ENCODE data around the gene DEFB113. TPM values are rescaled to one million over a fixed set of nuclear protein-coding genes. Genes with fewer than 3 reads are reported as not detected.

The DEFB113 gene
- total and polyA plus RNA-seq, 12 donors = not detected

DNA sequence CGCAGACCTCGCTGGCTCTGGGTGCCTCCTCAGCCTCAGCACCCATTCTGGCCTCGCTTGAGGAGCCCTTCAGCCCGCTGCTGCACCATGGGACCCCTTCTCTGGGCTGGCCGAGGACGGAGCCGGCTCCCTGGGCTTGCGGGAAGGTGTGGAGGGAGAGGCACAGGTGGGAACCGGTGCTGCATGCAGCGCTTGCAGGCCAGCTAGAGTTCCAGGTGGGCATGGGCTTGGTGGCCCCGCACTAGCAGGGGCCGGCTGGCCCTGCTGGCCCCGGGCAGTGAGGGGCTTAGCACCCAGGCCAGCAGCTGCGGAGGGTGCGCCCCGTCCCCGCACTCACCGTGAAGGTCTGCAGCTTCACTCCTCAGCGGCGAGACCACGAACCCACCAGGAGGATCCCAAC is 35.9 kb downstream of the DEFB113 start:
- TF ChIP-seq, protein P1, sequence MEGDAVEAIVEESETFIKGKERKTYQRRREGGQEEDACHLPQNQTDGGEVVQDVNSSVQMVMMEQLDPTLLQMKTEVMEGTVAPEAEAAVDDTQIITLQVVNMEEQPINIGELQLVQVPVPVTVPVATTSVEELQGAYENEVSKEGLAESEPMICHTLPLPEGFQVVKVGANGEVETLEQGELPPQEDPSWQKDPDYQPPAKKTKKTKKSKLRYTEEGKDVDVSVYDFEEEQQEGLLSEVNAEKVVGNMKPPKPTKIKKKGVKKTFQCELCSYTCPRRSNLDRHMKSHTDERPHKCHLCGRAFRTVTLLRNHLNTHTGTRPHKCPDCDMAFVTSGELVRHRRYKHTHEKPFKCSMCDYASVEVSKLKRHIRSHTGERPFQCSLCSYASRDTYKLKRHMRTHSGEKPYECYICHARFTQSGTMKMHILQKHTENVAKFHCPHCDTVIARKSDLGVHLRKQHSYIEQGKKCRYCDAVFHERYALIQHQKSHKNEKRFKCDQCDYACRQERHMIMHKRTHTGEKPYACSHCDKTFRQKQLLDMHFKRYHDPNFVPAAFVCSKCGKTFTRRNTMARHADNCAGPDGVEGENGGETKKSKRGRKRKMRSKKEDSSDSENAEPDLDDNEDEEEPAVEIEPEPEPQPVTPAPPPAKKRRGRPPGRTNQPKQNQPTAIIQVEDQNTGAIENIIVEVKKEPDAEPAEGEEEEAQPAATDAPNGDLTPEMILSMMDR (IDR thresholded peaks at IDR 0.05) = no peak
- no peak for TF ChIP-seq POLR2A (IDR thresholded peaks at IDR 0.05)
- Histone ChIP-seq H3K36me3 (replicated peaks in 1 of 2) (no peaks in the 10 kb centered on the region), H3K4me3 (no peak overlapping the region), H3K4me1 (replicated peaks in 1 of 2) (no peaks in the 10 kb centered on the region), H3K27ac (no peak overlapping the region), H3K27me3 (no peaks in the 10 kb centered on the region), H3K9me3 (replicated peaks in 1 of 3) (no peaks in the 10 kb centered on the region)
- DNase-seq = no peak
- WGBS, 4 donors = 81 to 95% (median 93%) methylated on average over 2 to 21 of the region's 21 CpGs
- intact Hi-C loops (cut with DNase I) = no loop called here

DNA sequence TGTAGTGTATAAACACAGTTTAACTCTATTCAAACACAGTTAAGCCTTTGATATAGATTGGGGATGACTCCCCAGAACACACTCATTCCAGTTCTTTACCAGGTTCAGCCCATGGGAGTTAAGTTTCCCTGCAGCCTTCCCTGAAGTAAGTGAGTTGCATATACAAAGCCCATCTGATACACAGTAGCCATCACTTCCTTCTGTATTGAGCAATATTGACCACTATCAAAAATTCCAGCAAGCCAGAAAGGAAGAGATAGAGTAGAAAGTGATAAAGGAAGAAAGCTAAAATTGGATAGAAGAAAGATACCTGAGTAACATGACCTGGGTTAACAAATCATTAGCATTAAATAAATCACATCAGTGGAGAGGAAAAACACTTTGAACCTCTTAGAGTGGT is 40.1 kb downstream of the DEFB113 start:
- TF ChIP-seq, protein P1 (IDR thresholded peaks at IDR 0.05) = no peak
- no peak for TF ChIP-seq POLR2A (IDR thresholded peaks at IDR 0.05)
- no peak overlapping the region for H3K4me3 ChIP-seq
- H3K27me3 ChIP-seq = no peaks in the 10 kb centered on the region
- intact Hi-C loops (cut with DNase I) = no loop called here
- no peaks in the 10 kb centered on the region for H3K36me3 ChIP-seq (replicated peaks in 1 of 2)
- H3K9me3 ChIP-seq (replicated peaks in 1 of 3) = no peaks in the 10 kb centered on the region
- H3K27ac ChIP-seq = no peak overlapping the region
- DNase-seq = no peak
- no peaks in the 10 kb centered on the region for H3K4me1 ChIP-seq (replicated peaks in 1 of 2)

DNA sequence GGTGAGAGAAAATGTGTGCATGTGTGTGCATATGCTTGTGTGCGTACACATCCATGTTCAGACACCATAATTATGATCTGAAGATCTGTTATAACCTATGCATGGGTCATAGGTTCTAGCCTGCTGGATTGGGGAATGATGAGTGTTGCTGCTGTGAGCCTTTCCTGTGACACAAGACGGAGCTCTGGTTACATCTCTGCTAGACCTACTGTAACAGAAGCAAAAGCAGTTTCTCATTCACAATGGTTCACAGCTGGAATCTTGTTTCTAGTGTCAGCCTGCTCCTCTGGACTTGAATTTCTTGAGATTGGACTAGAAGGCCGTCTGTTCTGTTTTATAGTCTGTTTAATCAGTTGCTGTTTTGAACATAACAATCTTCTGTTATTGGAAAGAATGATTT is 45.6 kb downstream of the DEFB113 start:
- 61 to 67% (median 65%) methylated on average over 3 of the region's 3 CpGs for WGBS, 4 donors
- Histone ChIP-seq H3K9me3 (replicated peaks in 1 of 3) (no peaks in the 10 kb centered on the region), H3K4me3 (no peak overlapping the region), H3K36me3 (replicated peaks in 1 of 2) (no peaks in the 10 kb centered on the region), H3K27ac (no peak overlapping the region), H3K27me3 (no peaks in the 10 kb centered on the region), H3K4me1 (replicated peaks in 1 of 2) (no peaks in the 10 kb centered on the region)
- intact Hi-C loops (cut with DNase I) = no loop called here
- no peak for TF ChIP-seq POLR2A (IDR thresholded peaks at IDR 0.05)
- TF ChIP-seq, protein P1 (IDR thresholded peaks at IDR 0.05) = no peak
- no peak for DNase-seq

DNA sequence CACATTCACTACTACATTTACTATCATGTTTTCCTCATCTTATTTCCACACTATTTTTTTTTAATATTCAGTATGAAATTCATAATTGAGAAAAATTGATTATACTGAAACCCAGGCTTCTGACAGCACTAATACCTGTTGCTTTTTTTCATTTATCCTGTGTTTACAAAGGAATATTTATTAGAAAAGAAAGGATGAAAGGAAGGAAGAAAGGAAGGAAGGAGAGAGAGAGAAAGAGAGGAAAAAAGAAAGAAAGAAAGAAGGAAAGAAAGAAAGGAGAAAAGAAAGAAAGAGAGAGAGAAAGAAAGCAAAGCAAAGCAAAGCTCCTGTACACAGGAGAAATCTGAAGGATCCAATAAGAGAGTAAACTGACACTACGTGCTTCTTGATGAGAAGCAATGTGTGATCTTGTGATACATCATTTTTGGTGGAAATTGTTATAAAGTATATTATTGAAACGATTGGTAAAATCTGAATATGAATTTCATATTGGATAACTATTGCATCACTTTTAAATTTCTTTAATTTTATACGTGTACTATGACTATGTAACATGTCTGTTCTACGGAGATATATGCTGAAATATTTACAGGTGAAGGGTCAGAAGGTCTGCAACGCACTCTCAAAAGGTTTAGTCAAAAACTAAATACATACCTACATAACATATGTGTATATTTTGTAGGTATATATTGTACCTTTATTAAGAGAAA is 49.3 kb downstream of the DEFB113 start:
- H3K4me1 ChIP-seq (replicated peaks in 1 of 2) = peaks cover 0 to under 1% of the 10 kb centered on the region in 2 donors
- DNase-seq = no peak
- no peak overlapping the region for H3K4me3 ChIP-seq
- 80 to 87% (median 84%) methylated on average over 5 of the region's 5 CpGs for WGBS, 4 donors
- no peaks in the 10 kb centered on the region for H3K9me3 ChIP-seq (replicated peaks in 1 of 3)
- H3K27me3 ChIP-seq = no peaks in the 10 kb centered on the region
- intact Hi-C loops (cut with DNase I) = no loop called here
- no peaks in the 10 kb centered on the region for H3K36me3 ChIP-seq (replicated peaks in 1 of 2)
- H3K27ac ChIP-seq = no peak overlapping the region
- no peak for TF ChIP-seq POLR2A (IDR thresholded peaks at IDR 0.05)
- TF ChIP-seq, protein P1 (IDR thresholded peaks at IDR 0.05) = no peak
